Uterus (tissue), 4 donors: ENCODE results near the gene DCBLD1. TPM values are rescaled to one million over a fixed set of nuclear protein-coding genes. Genes with fewer than 3 reads are reported as not detected.

Source experiments
- DNase-seq, 2 donors: peaks; one replicate each; pipeline ENCODE4 v3.0.0-alpha.2; 2019 to 2020
- H3K27ac ChIP-seq, 2 donors: fragments of 200-600 bp; sonication (generic); 1 replicate in 1 of 2; 2 replicates in 1 of 2; pipeline ENCODE4 v1.5.1; 2016 to 2018
- H3K27me3 ChIP-seq, 2 donors: fragments of 200-600 bp; sonication (generic); one replicate each; pipeline ENCODE4 v1.5.1; 2018 to 2019; ENCODE audit warnings: control low read depth in 1 of 2
- H3K36me3 ChIP-seq, 2 donors: fragments of 200-600 bp; sonication (generic); one replicate each; pipeline ENCODE4 v1.5.1; 2019; ENCODE audit warnings: control low read depth in 1 of 2
- H3K4me1 ChIP-seq, 2 donors: fragments of 200-600 bp; sonication (generic); one replicate each; pipeline ENCODE4 v1.5.1; 2018 to 2019; ENCODE audit warnings: control low read depth in 1 of 2
- H3K4me3 ChIP-seq, 2 donors: fragments of 200-600 bp; sonication (generic); 1 replicate in 1 of 2; 2 replicates in 1 of 2; pipeline ENCODE4 v1.5.1; 2018 to 2019; ENCODE audit warnings: mild to moderate bottlenecking in 1 of 2
- H3K9me3 ChIP-seq, 2 donors: fragments of 200-600 bp; sonication (generic); one replicate each; pipeline ENCODE4 v1.5.1; 2019; ENCODE audit warnings: control low read depth in 1 of 2
- POLR2A ChIP-seq, 2 donors: fragments of 450-650 bp; IDR thresholded peaks; one replicate each; pipeline ENCODE4 v1.6.1; 2016; ENCODE audit warnings: antibody characterized with exemption in 2 of 2, mild to moderate bottlenecking in 1 of 2, moderate library complexity in 1 of 2
- intact Hi-C: fragments of 100-400 bp; cut with DNase I; formaldehyde crosslinking; loops from one replicate; pipeline ENCODE4 v1.15.1; 2023; ENCODE audit warnings: low total_unique reads
- total RNA-seq, 4 donors: library from RNA; depleted of rRNA in 3 of 4; stranded (reverse); fragments of >200 nt in 3 of 4; gene quantifications; one replicate each; pipeline versions ENCODE4 v1.1.0 to v1.2.4, GENCODE V29; 2014 to 2023
- TF ChIP-seq, protein P1 (sequence below), 4 experiments: fragments of 200-600 bp in 2 of 4; fragments of 450-650 bp in 2 of 4; sonication (generic) in 2 of 4; IDR thresholded peaks; one replicate each; pipeline ENCODE4 v1.5.1; 2016 to 2019; ENCODE audit warnings: antibody characterized with exemption in 4 of 4, mild to moderate bottlenecking in 2 of 4, moderate library complexity in 1 of 4
- donor health status: DM: yes; HTN: yes; CAD: no.

The DCBLD1 gene
- total RNA-seq, 4 donors from 2014 or later = 2.4 to 15.5 (median 4.5) TPM

- Histone ChIP-seq H3K27me3 (no peaks in the 10 kb centered on the region), H3K4me3 (peak overlapping the region; percentile 71 to 85), H3K4me1 (peaks cover 0 to 5% of the 10 kb centered on the region in 2 donors), H3K27ac (peak overlapping the region; percentile 80 to 84), H3K36me3 (no peaks in the 10 kb centered on the region), H3K9me3 (no peaks in the 10 kb centered on the region)
- intact Hi-C loops = no loop called here
- DNase-seq = peak; percentile 26 to 41
- no peak for TF ChIP-seq POLR2A (IDR thresholded peaks at IDR 0.05)
- TF ChIP-seq, protein P1, sequence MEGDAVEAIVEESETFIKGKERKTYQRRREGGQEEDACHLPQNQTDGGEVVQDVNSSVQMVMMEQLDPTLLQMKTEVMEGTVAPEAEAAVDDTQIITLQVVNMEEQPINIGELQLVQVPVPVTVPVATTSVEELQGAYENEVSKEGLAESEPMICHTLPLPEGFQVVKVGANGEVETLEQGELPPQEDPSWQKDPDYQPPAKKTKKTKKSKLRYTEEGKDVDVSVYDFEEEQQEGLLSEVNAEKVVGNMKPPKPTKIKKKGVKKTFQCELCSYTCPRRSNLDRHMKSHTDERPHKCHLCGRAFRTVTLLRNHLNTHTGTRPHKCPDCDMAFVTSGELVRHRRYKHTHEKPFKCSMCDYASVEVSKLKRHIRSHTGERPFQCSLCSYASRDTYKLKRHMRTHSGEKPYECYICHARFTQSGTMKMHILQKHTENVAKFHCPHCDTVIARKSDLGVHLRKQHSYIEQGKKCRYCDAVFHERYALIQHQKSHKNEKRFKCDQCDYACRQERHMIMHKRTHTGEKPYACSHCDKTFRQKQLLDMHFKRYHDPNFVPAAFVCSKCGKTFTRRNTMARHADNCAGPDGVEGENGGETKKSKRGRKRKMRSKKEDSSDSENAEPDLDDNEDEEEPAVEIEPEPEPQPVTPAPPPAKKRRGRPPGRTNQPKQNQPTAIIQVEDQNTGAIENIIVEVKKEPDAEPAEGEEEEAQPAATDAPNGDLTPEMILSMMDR (IDR thresholded peaks at IDR 0.05) = no peak
Measured at GRCh38 chr6:117483004-117483644, 650 bp downstream of the DCBLD1 start.

- TF ChIP-seq POLR2A (IDR thresholded peaks at IDR 0.05) = no peak
- TF ChIP-seq, protein P1 (IDR thresholded peaks at IDR 0.05) = no peak
- Histone ChIP-seq H3K27me3 (no peaks in the 10 kb centered on the region), H3K27ac (peak overlapping the region; percentile 80 to 84), H3K36me3 (no peaks in the 10 kb centered on the region), H3K4me1 (peaks cover 0 to 5% of the 10 kb centered on the region in 2 donors), H3K9me3 (no peaks in the 10 kb centered on the region), H3K4me3 (peak overlapping the region; percentile 71 to 85)
- intact Hi-C loops = no loop called here
- DNase-seq = no peak
Measured at GRCh38 chr6:117483645-117484016, 1.2 kb downstream of the DCBLD1 start.

DNA sequence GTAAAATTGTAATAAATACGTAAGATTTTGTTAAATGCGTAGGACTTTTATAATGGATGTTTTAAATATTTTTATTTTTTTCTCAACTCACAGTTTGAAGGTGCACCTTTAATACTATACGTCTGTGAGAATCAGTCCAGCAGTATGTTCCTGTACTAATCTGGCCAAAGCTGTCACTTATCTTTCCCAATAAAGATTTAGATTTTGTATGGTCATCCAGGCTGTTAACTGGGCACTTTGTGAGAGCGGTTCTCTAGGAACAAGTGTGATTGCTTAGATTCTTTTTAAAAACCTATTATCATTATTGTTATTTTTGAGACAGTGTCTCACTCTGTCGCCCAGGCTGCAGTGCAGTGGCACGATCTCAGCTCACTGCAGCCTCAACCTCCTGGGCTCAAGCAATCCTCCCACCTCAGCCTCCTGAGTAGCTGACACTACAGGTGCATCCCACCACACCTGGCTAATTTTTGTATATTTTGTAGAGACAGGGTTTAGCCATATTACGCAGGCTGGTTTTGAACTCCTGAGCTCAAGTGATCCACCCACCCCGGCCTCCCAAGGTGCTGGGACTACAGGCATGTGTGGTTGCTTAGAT lies 1.7 kb downstream of the DCBLD1 start:
- intact Hi-C loops = no loop called here
- no peaks in the 10 kb centered on the region for H3K27me3 ChIP-seq
- peaks cover 0 to 5% of the 10 kb centered on the region in 2 donors for H3K4me1 ChIP-seq
- no peaks in the 10 kb centered on the region for H3K36me3 ChIP-seq
- no peaks in the 10 kb centered on the region for H3K9me3 ChIP-seq
- TF ChIP-seq POLR2A (IDR thresholded peaks at IDR 0.05) = no peak
- TF ChIP-seq, protein P1 (IDR thresholded peaks at IDR 0.05) = no peak
- H3K27ac ChIP-seq = peak overlapping the region in 1 of 2 donors; percentile 80
- DNase-seq = no peak
- peak overlapping the region; percentile 71 to 85 for H3K4me3 ChIP-seq

GRCh38 chr6:117485433-117485832 lies 3.0 kb downstream of the DCBLD1 start:
- no peaks in the 10 kb centered on the region for H3K27me3 ChIP-seq
- peaks cover 0 to 5% of the 10 kb centered on the region in 2 donors for H3K4me1 ChIP-seq
- intact Hi-C loops = no loop called here
- no peaks in the 10 kb centered on the region for H3K36me3 ChIP-seq
- TF ChIP-seq, protein P1 (IDR thresholded peaks at IDR 0.05) = no peak
- no peak for TF ChIP-seq POLR2A (IDR thresholded peaks at IDR 0.05)
- H3K9me3 ChIP-seq = no peaks in the 10 kb centered on the region
- no peak overlapping the region for H3K27ac ChIP-seq
- DNase-seq = no peak
- H3K4me3 ChIP-seq = no peak overlapping the region

DNA sequence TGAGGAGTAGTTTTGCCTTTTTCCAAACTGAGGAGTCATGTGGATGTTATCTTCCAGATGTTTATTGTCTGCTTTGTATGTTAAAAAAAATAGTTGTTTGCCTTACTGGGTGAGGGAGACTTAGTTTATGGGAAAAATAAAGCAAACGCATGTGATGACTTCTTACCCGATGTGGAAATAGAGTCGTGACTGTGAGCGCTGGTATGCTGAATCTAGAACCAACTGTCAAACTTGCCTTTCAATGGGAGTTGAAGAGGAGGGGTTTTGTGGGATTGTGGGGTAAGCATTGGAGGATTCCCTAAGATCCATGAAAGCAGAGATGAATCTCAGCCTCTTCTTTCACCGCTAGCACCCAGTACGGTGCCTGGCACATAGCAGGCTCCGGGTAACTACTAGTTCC lies 5.3 kb downstream of the DCBLD1 start:
- Histone ChIP-seq H3K4me3 (no peak overlapping the region), H3K27ac (no peak overlapping the region), H3K27me3 (no peaks in the 10 kb centered on the region), H3K9me3 (no peaks in the 10 kb centered on the region), H3K4me1 (peaks cover 0 to 5% of the 10 kb centered on the region in 2 donors), H3K36me3 (no peaks in the 10 kb centered on the region)
- no peak for TF ChIP-seq POLR2A (IDR thresholded peaks at IDR 0.05)
- TF ChIP-seq, protein P1 (IDR thresholded peaks at IDR 0.05) = no peak
- DNase-seq = no peak
- intact Hi-C loops = no loop called here
